ENCODE measurements around the gene CHST11.

- TF ChIP-seq CTCF (IDR thresholded peaks at IDR 0.05; ENCODE audit: borderline replicate concordance, extremely low read depth, low read length, poor library complexity, severe bottlenecking), result no peak
- TF ChIP-seq EZH2 (IDR thresholded peaks at IDR 0.05; ENCODE audit: borderline replicate concordance, low read depth, low read length, severe bottlenecking), result no peak
Observed at GRCh38 chr12:104627231-104627989, 170.7 kb downstream of the CHST11 start.

Data from DND-41 (cell line).